GM23338 (cell line): ENCODE results near the gene LDLRAD3.

Experiments used
- EZH2phosphoT487 ChIP-seq: fragments of 200-600 bp; sonication (generic); IDR thresholded peaks from one replicate; pipeline ENCODE4 v1.8.1; 2018; ENCODE audit warnings: antibody characterized with exemption; ENCODE audit not compliant: unreplicated experiment
- TF ChIP-seq, protein P1 (sequence below): IDR thresholded peaks from one replicate; pipeline ENCODE4 v1.6.1; 2018; ENCODE audit warnings: antibody characterized with exemption; ENCODE audit not compliant: unreplicated experiment

DNA sequence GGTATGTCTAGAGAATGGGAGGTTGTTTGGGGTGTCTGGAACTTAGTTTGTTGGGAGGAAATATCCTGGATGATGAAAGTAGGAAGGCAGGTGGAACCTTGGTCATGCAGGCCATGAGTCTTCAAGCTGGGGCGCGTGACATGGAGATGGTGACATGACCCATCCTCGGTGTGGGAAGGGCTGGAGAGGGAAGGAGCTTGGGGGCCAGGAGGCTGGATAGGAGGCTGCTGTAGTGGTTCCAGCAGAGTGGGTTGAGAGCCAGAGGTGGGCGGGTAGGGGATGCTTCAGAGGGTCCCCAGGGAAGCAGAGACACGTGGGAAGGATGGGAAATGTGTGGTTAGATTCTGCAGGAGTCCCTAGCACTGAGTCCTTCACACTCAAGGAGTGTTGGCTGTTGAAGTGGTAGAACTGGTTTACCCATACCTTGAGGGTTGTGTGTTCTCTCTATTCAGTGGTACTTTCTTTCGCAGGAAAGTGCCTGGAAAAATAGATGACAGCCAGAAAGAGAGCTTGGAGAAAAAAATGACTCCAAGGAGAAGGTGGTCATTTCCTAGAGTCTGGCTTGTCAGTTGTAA lies 56.8 kb downstream of the LDLRAD3 start:
- TF ChIP-seq EZH2phosphoT487 = no peak
- TF ChIP-seq, protein P1, sequence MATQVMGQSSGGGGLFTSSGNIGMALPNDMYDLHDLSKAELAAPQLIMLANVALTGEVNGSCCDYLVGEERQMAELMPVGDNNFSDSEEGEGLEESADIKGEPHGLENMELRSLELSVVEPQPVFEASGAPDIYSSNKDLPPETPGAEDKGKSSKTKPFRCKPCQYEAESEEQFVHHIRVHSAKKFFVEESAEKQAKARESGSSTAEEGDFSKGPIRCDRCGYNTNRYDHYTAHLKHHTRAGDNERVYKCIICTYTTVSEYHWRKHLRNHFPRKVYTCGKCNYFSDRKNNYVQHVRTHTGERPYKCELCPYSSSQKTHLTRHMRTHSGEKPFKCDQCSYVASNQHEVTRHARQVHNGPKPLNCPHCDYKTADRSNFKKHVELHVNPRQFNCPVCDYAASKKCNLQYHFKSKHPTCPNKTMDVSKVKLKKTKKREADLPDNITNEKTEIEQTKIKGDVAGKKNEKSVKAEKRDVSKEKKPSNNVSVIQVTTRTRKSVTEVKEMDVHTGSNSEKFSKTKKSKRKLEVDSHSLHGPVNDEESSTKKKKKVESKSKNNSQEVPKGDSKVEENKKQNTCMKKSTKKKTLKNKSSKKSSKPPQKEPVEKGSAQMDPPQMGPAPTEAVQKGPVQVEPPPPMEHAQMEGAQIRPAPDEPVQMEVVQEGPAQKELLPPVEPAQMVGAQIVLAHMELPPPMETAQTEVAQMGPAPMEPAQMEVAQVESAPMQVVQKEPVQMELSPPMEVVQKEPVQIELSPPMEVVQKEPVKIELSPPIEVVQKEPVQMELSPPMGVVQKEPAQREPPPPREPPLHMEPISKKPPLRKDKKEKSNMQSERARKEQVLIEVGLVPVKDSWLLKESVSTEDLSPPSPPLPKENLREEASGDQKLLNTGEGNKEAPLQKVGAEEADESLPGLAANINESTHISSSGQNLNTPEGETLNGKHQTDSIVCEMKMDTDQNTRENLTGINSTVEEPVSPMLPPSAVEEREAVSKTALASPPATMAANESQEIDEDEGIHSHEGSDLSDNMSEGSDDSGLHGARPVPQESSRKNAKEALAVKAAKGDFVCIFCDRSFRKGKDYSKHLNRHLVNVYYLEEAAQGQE = no peak
